ENCODE measurements around the gene CENPT. TPM values are rescaled to one million over a fixed set of nuclear protein-coding genes. Genes with fewer than 3 reads are reported as not detected.

CENPT gene
- total and polyA plus RNA-seq, 2 donors from 2014 or later: 25.3 to 42.5 TPM

- FAIRE-seq: no peak
- intact Hi-C loops (cut with DNase I): no loop called here
These were observed 25.3 kb upstream of the CENPT start, which contains the start of gene EDC4 for GRCh38 chr16:67872631-67873434. Gene EDC4, plus strand, starts transcription at chr16:67873052. Its CDS starts 210 bp downstream, at chr16:67873262.

DNA sequence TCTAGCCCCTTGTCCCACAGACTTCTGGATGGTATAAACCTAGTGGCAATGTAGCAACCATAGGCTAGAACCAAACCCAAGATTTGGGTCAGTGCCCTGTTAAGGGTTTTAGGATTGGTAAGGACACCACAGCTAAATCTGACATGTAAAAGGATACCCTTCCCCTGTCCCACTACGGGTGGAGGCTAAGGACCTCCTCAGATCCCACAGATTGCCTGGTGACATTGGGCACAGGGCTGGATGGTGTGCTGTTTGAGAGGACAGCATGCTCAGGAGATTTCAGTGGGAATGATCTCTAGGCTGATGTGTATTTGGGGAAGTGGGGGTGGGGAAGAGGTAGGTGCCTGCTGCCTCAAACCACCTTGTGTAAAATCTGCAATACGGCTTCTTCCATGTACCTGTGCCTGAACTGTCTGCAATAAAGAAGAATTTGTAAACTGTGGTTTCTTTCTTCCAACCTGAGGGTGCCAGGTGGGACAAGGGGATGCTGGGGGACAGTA is 24.7 kb upstream of the CENPT start:
- no peaks in the 10 kb centered on the region for H3K9me3 ChIP-seq (ENCODE audit: control insufficient read depth in 2 of 3, insufficient read depth in 1 of 3, low read length in 3 of 3)
- H3K4me3 ChIP-seq (ENCODE audit: low read length in 3 of 3): peak overlapping the region in 2 of 3 donors; percentile 88 to 91
- peaks cover 8 to 15% (median 12%) of the 10 kb centered on the region in 3 donors for H3K36me3 ChIP-seq (ENCODE audit: control insufficient read depth in 2 of 3, insufficient read depth in 3 of 3, low read length in 3 of 3)
- peak overlapping the region; percentile 38 to 70 for H3K27ac ChIP-seq (ENCODE audit: low read depth in 2 of 2, low read length in 2 of 2)
- H3K9ac ChIP-seq (ENCODE audit: low read length in 3 of 3): peak overlapping the region in 2 of 3 donors; percentile 67 to 94
- no peak for FAIRE-seq
- intact Hi-C loops (cut with DNase I): no loop called here
- H3K4me1 ChIP-seq (ENCODE audit: control insufficient read depth in 2 of 3, insufficient read depth in 2 of 3, low read depth in 1 of 3, low read length in 3 of 3): peaks cover 0 to 30% (median 11%) of the 10 kb centered on the region in 3 donors
- TF ChIP-seq, protein P1, sequence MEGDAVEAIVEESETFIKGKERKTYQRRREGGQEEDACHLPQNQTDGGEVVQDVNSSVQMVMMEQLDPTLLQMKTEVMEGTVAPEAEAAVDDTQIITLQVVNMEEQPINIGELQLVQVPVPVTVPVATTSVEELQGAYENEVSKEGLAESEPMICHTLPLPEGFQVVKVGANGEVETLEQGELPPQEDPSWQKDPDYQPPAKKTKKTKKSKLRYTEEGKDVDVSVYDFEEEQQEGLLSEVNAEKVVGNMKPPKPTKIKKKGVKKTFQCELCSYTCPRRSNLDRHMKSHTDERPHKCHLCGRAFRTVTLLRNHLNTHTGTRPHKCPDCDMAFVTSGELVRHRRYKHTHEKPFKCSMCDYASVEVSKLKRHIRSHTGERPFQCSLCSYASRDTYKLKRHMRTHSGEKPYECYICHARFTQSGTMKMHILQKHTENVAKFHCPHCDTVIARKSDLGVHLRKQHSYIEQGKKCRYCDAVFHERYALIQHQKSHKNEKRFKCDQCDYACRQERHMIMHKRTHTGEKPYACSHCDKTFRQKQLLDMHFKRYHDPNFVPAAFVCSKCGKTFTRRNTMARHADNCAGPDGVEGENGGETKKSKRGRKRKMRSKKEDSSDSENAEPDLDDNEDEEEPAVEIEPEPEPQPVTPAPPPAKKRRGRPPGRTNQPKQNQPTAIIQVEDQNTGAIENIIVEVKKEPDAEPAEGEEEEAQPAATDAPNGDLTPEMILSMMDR (IDR thresholded peaks at IDR 0.05; ENCODE audit: borderline replicate concordance, extremely low read depth, insufficient read depth): no peak
- H3K27me3 ChIP-seq (ENCODE audit: control insufficient read depth, insufficient read depth, low read length): no peaks in the 10 kb centered on the region
- DNase-seq: no peak

More at GRCh38 chr16:67872631-67873434, 25.3 kb upstream of the CENPT start, which contains the start of gene EDC4:
- peak within 1 kb of the TSS; percentile 60 to 91 (median 88) for H3K4me3 ChIP-seq (ENCODE audit: low read length in 3 of 3)
- no peaks in the 10 kb centered on the region for H3K27me3 ChIP-seq (ENCODE audit: control insufficient read depth, insufficient read depth, low read length)
- no peaks in the 10 kb centered on the region for H3K9me3 ChIP-seq (ENCODE audit: control insufficient read depth in 2 of 3, insufficient read depth in 1 of 3, low read length in 3 of 3)
- H3K27ac ChIP-seq (ENCODE audit: low read depth in 2 of 2, low read length in 2 of 2): peak within 1 kb of the TSS; percentile 38 to 70
- TF ChIP-seq, protein P1 (IDR thresholded peaks at IDR 0.05; ENCODE audit: borderline replicate concordance, extremely low read depth, insufficient read depth): no peak
- peak; percentile 74 to 95 (median 83) for DNase-seq
- peak within 1 kb of the TSS; percentile 28 to 94 (median 67) for H3K9ac ChIP-seq (ENCODE audit: low read length in 3 of 3)
- H3K4me1 ChIP-seq (ENCODE audit: control insufficient read depth in 2 of 3, insufficient read depth in 2 of 3, low read depth in 1 of 3, low read length in 3 of 3): peaks cover 0 to 30% (median 11%) of the 10 kb centered on the region in 3 donors
- peaks cover 6 to 20% (median 18%) of the 10 kb centered on the region in 3 donors for H3K36me3 ChIP-seq (ENCODE audit: control insufficient read depth in 2 of 3, insufficient read depth in 3 of 3, low read length in 3 of 3)

DNA sequence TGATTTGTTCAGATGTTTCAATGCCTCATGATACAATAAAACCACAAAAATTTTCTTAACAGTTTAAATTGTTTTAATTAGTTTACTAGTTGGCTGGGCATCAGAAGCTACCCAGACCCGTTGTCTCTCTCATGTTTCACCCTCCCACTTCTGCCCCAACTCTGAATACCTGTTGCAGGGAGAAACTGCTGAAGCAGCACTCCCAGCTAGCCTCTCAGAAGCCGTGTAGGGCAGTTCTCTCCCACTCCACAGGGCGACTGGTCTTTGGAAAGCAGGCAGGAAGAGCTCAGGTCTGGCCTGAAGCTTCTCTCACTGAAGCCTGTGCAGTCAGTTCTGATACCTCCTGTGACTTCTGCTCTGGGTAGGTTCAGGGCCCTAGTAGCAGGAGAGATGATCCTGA is 23.8 kb upstream of the CENPT start:
- DNase-seq (no peak), FAIRE-seq (no peak)
- H3K27me3 ChIP-seq (ENCODE audit: control insufficient read depth, insufficient read depth, low read length): no peaks in the 10 kb centered on the region
- peaks cover 4 to 11% (median 9%) of the 10 kb centered on the region in 3 donors for H3K36me3 ChIP-seq (ENCODE audit: control insufficient read depth in 2 of 3, insufficient read depth in 3 of 3, low read length in 3 of 3)
- TF ChIP-seq, protein P1 (IDR thresholded peaks at IDR 0.05; ENCODE audit: borderline replicate concordance, extremely low read depth, insufficient read depth): no peak
- no peaks in the 10 kb centered on the region for H3K9me3 ChIP-seq (ENCODE audit: control insufficient read depth in 2 of 3, insufficient read depth in 1 of 3, low read length in 3 of 3)
- no peak overlapping the region for H3K4me3 ChIP-seq (ENCODE audit: low read length in 3 of 3)
- H3K27ac ChIP-seq (ENCODE audit: low read depth in 2 of 2, low read length in 2 of 2): no peak overlapping the region
- H3K9ac ChIP-seq (ENCODE audit: low read length in 3 of 3): no peak overlapping the region
- H3K4me1 ChIP-seq (ENCODE audit: control insufficient read depth in 2 of 3, insufficient read depth in 2 of 3, low read depth in 1 of 3, low read length in 3 of 3): peaks cover 0 to 27% (median 11%) of the 10 kb centered on the region in 3 donors
- intact Hi-C loops (cut with DNase I): no loop called here

Data from kidney (tissue), 14 donors.